ENCODE results near the gene SHANK2. TPM values are rescaled to one million over a fixed set of nuclear protein-coding genes. Genes with fewer than 3 reads are reported as not detected.
A peak's percentile ranks its signal among the peaks of the same experiment; 100 is the strongest.

The SHANK2 gene
- 5.0 TPM for polyA plus RNA-seq (2013, experiment 1 of 2)
- 5.0 TPM for polyA plus RNA-seq (2013, experiment 2 of 2)

GRCh38 chr11:71252269-71252769 is at the start of gene SHANK2:
Gene SHANK2, minus strand, starts transcription at chr11:71252577. Its CDS starts 105,251 bp downstream, at chr11:71147326.
- peaks cover 9 to 91% (median 35%) of the 10 kb centered on the region in 3 experiments for H3K27me3 ChIP-seq (ENCODE audit: control insufficient read depth in 3 of 3, insufficient read depth in 3 of 3, low read depth in 1 of 3, low read length in 3 of 3)
- H2AFZ ChIP-seq (ENCODE audit: low read length): peak within 1 kb of the TSS; percentile 78
- H3K18ac ChIP-seq (ENCODE audit: low read length): peak within 1 kb of the TSS; percentile 95
- H3K27ac ChIP-seq (replicated peaks; ENCODE audit: low read length): no peak within 1 kb of the TSS
- H2BK15ac ChIP-seq (ENCODE audit: low read length): peak within 1 kb of the TSS; percentile 59
- no peak within 1 kb of the TSS for H2BK12ac ChIP-seq (ENCODE audit: low read length)
- H2AK5ac ChIP-seq (ENCODE audit: low read depth, low read length): peak within 1 kb of the TSS; percentile 57
- no peaks in the 10 kb centered on the region for H3K79me1 ChIP-seq (ENCODE audit: low read depth, low read length)
- no CpG with 5 or more reads among the region's 70 CpGs for WGBS, 2 donors (ENCODE audit: extremely low coverage in 2 of 2, insufficient read length in 2 of 2, insufficient replicate concordance in 1 of 2)
- DNase-seq (ENCODE audit: low spot score): no peak
- H3K9ac ChIP-seq (ENCODE audit: low read depth, low read length, poor library complexity): peak within 1 kb of the TSS; percentile 75
- no peak within 1 kb of the TSS for H2BK120ac ChIP-seq (ENCODE audit: low read depth, low read length)
- H3K4me2 ChIP-seq (ENCODE audit: insufficient read depth, low read length, poor library complexity, severe bottlenecking): peak within 1 kb of the TSS; percentile 99
- H3K4me3 ChIP-seq (ENCODE audit: low read length in 2 of 2): peak within 1 kb of the TSS in 1 of 2 donors; percentile 89
- peak within 1 kb of the TSS; percentile 44 for H3K14ac ChIP-seq (ENCODE audit: low read length)
- peaks cover 0 to 17% of the 10 kb centered on the region in 2 donors for H3K4me1 ChIP-seq (ENCODE audit: control insufficient read depth in 2 of 2, insufficient read depth in 1 of 2, low read depth in 1 of 2, low read length in 2 of 2)
- peak within 1 kb of the TSS; percentile 35 for H2BK5ac ChIP-seq (ENCODE audit: low read length)
- H3K9me3 ChIP-seq (replicated peaks in 1 of 2; ENCODE audit: control insufficient read depth in 2 of 2, insufficient read depth in 1 of 2, low read depth in 1 of 2, low read length in 2 of 2): no peaks in the 10 kb centered on the region
- H4K8ac ChIP-seq (ENCODE audit: low read depth, low read length): no peak within 1 kb of the TSS
- no peaks in the 10 kb centered on the region for H3K36me3 ChIP-seq (replicated peaks in 1 of 2; ENCODE audit: control insufficient read depth in 2 of 2, insufficient read depth in 2 of 2, low read length in 2 of 2)
- H4K91ac ChIP-seq (ENCODE audit: low read depth, low read length, poor library complexity): no peak within 1 kb of the TSS
- no peak within 1 kb of the TSS for H3K4ac ChIP-seq (ENCODE audit: low read length)
- H3K23ac ChIP-seq (ENCODE audit: low read depth, low read length, poor library complexity): peak within 1 kb of the TSS; percentile 68

GRCh38 chr11:71301858-71302533 is 49.6 kb upstream of the SHANK2 start:
- no peaks in the 10 kb centered on the region for H3K9me3 ChIP-seq (replicated peaks in 1 of 2; ENCODE audit: control insufficient read depth in 2 of 2, insufficient read depth in 1 of 2, low read depth in 1 of 2, low read length in 2 of 2)
- no peaks in the 10 kb centered on the region for H3K4me1 ChIP-seq (ENCODE audit: control insufficient read depth in 2 of 2, insufficient read depth in 1 of 2, low read depth in 1 of 2, low read length in 2 of 2)
- H3K9ac ChIP-seq (ENCODE audit: low read depth, low read length, poor library complexity): peak overlapping the region; percentile 2
- no peaks in the 10 kb centered on the region for H3K79me1 ChIP-seq (ENCODE audit: low read depth, low read length)
- DNase-seq (ENCODE audit: low spot score): no peak
- no peak overlapping the region for H4K91ac ChIP-seq (ENCODE audit: low read depth, low read length, poor library complexity)
- H2BK5ac ChIP-seq (ENCODE audit: low read length): no peak overlapping the region
- H2AFZ ChIP-seq (ENCODE audit: low read length): no peak overlapping the region
- no peak overlapping the region for H2AK5ac ChIP-seq (ENCODE audit: low read depth, low read length)
- no peak overlapping the region for H2BK12ac ChIP-seq (ENCODE audit: low read length)
- no peak overlapping the region for H4K8ac ChIP-seq (ENCODE audit: low read depth, low read length)
- H2BK15ac ChIP-seq (ENCODE audit: low read length): peak overlapping the region; percentile 35
- no peak overlapping the region for H3K23ac ChIP-seq (ENCODE audit: low read depth, low read length, poor library complexity)
- H3K14ac ChIP-seq (ENCODE audit: low read length): peak overlapping the region; percentile 85
- no peak overlapping the region for H3K4me2 ChIP-seq (ENCODE audit: insufficient read depth, low read length, poor library complexity, severe bottlenecking)
- H3K27ac ChIP-seq (replicated peaks; ENCODE audit: low read length): no peak overlapping the region
- no peaks in the 10 kb centered on the region for H3K36me3 ChIP-seq (replicated peaks in 1 of 2; ENCODE audit: control insufficient read depth in 2 of 2, insufficient read depth in 2 of 2, low read length in 2 of 2)
- H3K27me3 ChIP-seq (ENCODE audit: control insufficient read depth in 3 of 3, insufficient read depth in 3 of 3, low read depth in 1 of 3, low read length in 3 of 3): peaks cover 0 to 9% (median 0%) of the 10 kb centered on the region in 3 experiments
- no peak overlapping the region for H3K4me3 ChIP-seq (ENCODE audit: low read length in 2 of 2)
- no peak overlapping the region for H2BK120ac ChIP-seq (ENCODE audit: low read depth, low read length)
- H3K4ac ChIP-seq (ENCODE audit: low read length): no peak overlapping the region
- WGBS, 2 donors (ENCODE audit: extremely low coverage in 2 of 2, insufficient read length in 2 of 2, insufficient replicate concordance in 1 of 2): no CpG with 5 or more reads among the region's 17 CpGs
- H3K18ac ChIP-seq (ENCODE audit: low read length): peak overlapping the region; percentile 76

- Histone ChIP-seq H3K36me3 (replicated peaks in 1 of 2; ENCODE audit: control insufficient read depth in 2 of 2, insufficient read depth in 2 of 2, low read length in 2 of 2) (no peaks in the 10 kb centered on the region), H3K14ac (ENCODE audit: low read length) (no peak overlapping the region), H3K4me1 (ENCODE audit: control insufficient read depth in 2 of 2, insufficient read depth in 1 of 2, low read depth in 1 of 2, low read length in 2 of 2) (no peaks in the 10 kb centered on the region), H3K9ac (ENCODE audit: low read depth, low read length, poor library complexity) (no peak overlapping the region), H2BK120ac (ENCODE audit: low read depth, low read length) (no peak overlapping the region), H3K4me3 (ENCODE audit: low read length in 2 of 2) (no peak overlapping the region), H4K91ac (ENCODE audit: low read depth, low read length, poor library complexity) (no peak overlapping the region), H2BK15ac (ENCODE audit: low read length) (no peak overlapping the region), H2AK5ac (ENCODE audit: low read depth, low read length) (no peak overlapping the region), H2BK12ac (ENCODE audit: low read length) (no peak overlapping the region), H3K27me3 (ENCODE audit: control insufficient read depth in 3 of 3, insufficient read depth in 3 of 3, low read depth in 1 of 3, low read length in 3 of 3) (peaks cover 0 to 9% (median 0%) of the 10 kb centered on the region in 3 experiments), H3K79me1 (ENCODE audit: low read depth, low read length) (no peaks in the 10 kb centered on the region), H4K8ac (ENCODE audit: low read depth, low read length) (no peak overlapping the region), H3K23ac (ENCODE audit: low read depth, low read length, poor library complexity) (no peak overlapping the region), H2AFZ (ENCODE audit: low read length) (no peak overlapping the region), H3K4ac (ENCODE audit: low read length) (no peak overlapping the region), H3K18ac (ENCODE audit: low read length) (peak overlapping the region; percentile 29), H3K27ac (replicated peaks; ENCODE audit: low read length) (no peak overlapping the region), H3K9me3 (replicated peaks in 1 of 2; ENCODE audit: control insufficient read depth in 2 of 2, insufficient read depth in 1 of 2, low read depth in 1 of 2, low read length in 2 of 2) (no peaks in the 10 kb centered on the region), H3K4me2 (ENCODE audit: insufficient read depth, low read length, poor library complexity, severe bottlenecking) (no peak overlapping the region), H2BK5ac (ENCODE audit: low read length) (no peak overlapping the region)
- no peak for DNase-seq (ENCODE audit: low spot score)
- WGBS, 2 donors (ENCODE audit: extremely low coverage in 2 of 2, insufficient read length in 2 of 2, insufficient replicate concordance in 1 of 2): no CpG with 5 or more reads among the region's 19 CpGs
These were observed 48.9 kb upstream of the SHANK2 start for GRCh38 chr11:71301046-71301857.

GRCh38 chr11:71300187-71300586 is 47.8 kb upstream of the SHANK2 start:
- Histone ChIP-seq H3K4me1 (ENCODE audit: control insufficient read depth in 2 of 2, insufficient read depth in 1 of 2, low read depth in 1 of 2, low read length in 2 of 2) (no peaks in the 10 kb centered on the region), H4K8ac (ENCODE audit: low read depth, low read length) (no peak overlapping the region), H3K4me3 (ENCODE audit: low read length in 2 of 2) (no peak overlapping the region), H2AFZ (ENCODE audit: low read length) (no peak overlapping the region), H3K14ac (ENCODE audit: low read length) (no peak overlapping the region), H3K4ac (ENCODE audit: low read length) (no peak overlapping the region), H3K9ac (ENCODE audit: low read depth, low read length, poor library complexity) (no peak overlapping the region), H3K27ac (replicated peaks; ENCODE audit: low read length) (no peak overlapping the region), H2BK15ac (ENCODE audit: low read length) (no peak overlapping the region), H3K4me2 (ENCODE audit: insufficient read depth, low read length, poor library complexity, severe bottlenecking) (no peak overlapping the region), H2BK5ac (ENCODE audit: low read length) (no peak overlapping the region), H3K79me1 (ENCODE audit: low read depth, low read length) (no peaks in the 10 kb centered on the region), H4K91ac (ENCODE audit: low read depth, low read length, poor library complexity) (no peak overlapping the region), H3K36me3 (replicated peaks in 1 of 2; ENCODE audit: control insufficient read depth in 2 of 2, insufficient read depth in 2 of 2, low read length in 2 of 2) (no peaks in the 10 kb centered on the region), H2BK12ac (ENCODE audit: low read length) (no peak overlapping the region), H3K27me3 (ENCODE audit: control insufficient read depth in 3 of 3, insufficient read depth in 3 of 3, low read depth in 1 of 3, low read length in 3 of 3) (peaks cover 0 to 9% (median 0%) of the 10 kb centered on the region in 3 experiments), H3K18ac (ENCODE audit: low read length) (no peak overlapping the region), H3K9me3 (replicated peaks in 1 of 2; ENCODE audit: control insufficient read depth in 2 of 2, insufficient read depth in 1 of 2, low read depth in 1 of 2, low read length in 2 of 2) (no peaks in the 10 kb centered on the region), H2AK5ac (ENCODE audit: low read depth, low read length) (no peak overlapping the region), H3K23ac (ENCODE audit: low read depth, low read length, poor library complexity) (no peak overlapping the region), H2BK120ac (ENCODE audit: low read depth, low read length) (no peak overlapping the region)
- DNase-seq (ENCODE audit: low spot score): no peak
- WGBS, 2 donors (ENCODE audit: extremely low coverage in 2 of 2, insufficient read length in 2 of 2, insufficient replicate concordance in 1 of 2): no CpG with 5 or more reads among the region's 8 CpGs
